Left ventricle myocardium inferior (tissue), 1 donor: ENCODE measurements around the gene TRMT61A. TPM values are rescaled to one million over a fixed set of nuclear protein-coding genes. Genes with fewer than 3 reads are reported as not detected.
A peak's percentile ranks its signal among the peaks of the same experiment; 100 is the strongest.

ENCODE experiments used
- DNase-seq: peaks from one replicate; pipeline ENCODE4 v3.0.0-alpha.2; 2020
- H3K27ac ChIP-seq: fragments of 200-600 bp; replicated peaks from 2 replicates; pipeline ENCODE4 v1.8.0; 2021
- H3K27me3 ChIP-seq: fragments of 200-600 bp; 2 replicates; pipeline ENCODE4 v1.8.0; 2021; ENCODE audit warnings: low read depth
- H3K36me3 ChIP-seq: fragments of 200-600 bp; 2 replicates; pipeline ENCODE4 v1.8.0; 2021
- H3K4me1 ChIP-seq: fragments of 200-600 bp; 2 replicates; pipeline ENCODE4 v1.8.0; 2021
- H3K4me3 ChIP-seq: fragments of 200-600 bp; 2 replicates; pipeline ENCODE4 v1.8.0; 2021; ENCODE audit warnings: mild to moderate bottlenecking, moderate library complexity
- H3K9me3 ChIP-seq: fragments of 200-600 bp; replicated peaks from 2 replicates; pipeline ENCODE4 v1.8.0; 2021
- intact Hi-C: fragments of 100-400 bp; cut with micrococcal nuclease; formaldehyde crosslinking; loops from one replicate; pipeline ENCODE4 v1.11.0; 2022
- total RNA-seq: library from RNA; stranded (reverse); fragmentation: NEBNext Ultra II Directional; extraction: Animal tissue kit (Norgen Biotek cat#: 25700); gene quantifications from one replicate; pipeline ENCODE4 v1.2.1, GENCODE V29; 2021
- TF ChIP-seq, protein P1 (sequence below): fragments of 200-600 bp; IDR thresholded peaks from 2 replicates; pipeline ENCODE4 v1.8.0; 2021; ENCODE audit warnings: antibody characterized with exemption, mild to moderate bottlenecking, borderline replicate concordance
- donor health status: DM: no; HTN: yes; CAD: no; lungs with severe emphysema.

TRMT61A gene
- total RNA-seq, 1 donor from 2014 or later = 5.9 TPM

GRCh38 chr14:103502877-103503276 is 26.1 kb upstream of the TRMT61A start:
- Histone ChIP-seq H3K27me3 (no peaks in the 10 kb centered on the region), H3K27ac (no peak overlapping the region), H3K4me3 (no peak overlapping the region), H3K36me3 (peaks cover 81% of the 10 kb centered on the region), H3K4me1 (peaks cover 27% of the 10 kb centered on the region), H3K9me3 (no peaks in the 10 kb centered on the region)
- intact Hi-C loops = no loop called here
- no peak for DNase-seq
- TF ChIP-seq, protein P1, sequence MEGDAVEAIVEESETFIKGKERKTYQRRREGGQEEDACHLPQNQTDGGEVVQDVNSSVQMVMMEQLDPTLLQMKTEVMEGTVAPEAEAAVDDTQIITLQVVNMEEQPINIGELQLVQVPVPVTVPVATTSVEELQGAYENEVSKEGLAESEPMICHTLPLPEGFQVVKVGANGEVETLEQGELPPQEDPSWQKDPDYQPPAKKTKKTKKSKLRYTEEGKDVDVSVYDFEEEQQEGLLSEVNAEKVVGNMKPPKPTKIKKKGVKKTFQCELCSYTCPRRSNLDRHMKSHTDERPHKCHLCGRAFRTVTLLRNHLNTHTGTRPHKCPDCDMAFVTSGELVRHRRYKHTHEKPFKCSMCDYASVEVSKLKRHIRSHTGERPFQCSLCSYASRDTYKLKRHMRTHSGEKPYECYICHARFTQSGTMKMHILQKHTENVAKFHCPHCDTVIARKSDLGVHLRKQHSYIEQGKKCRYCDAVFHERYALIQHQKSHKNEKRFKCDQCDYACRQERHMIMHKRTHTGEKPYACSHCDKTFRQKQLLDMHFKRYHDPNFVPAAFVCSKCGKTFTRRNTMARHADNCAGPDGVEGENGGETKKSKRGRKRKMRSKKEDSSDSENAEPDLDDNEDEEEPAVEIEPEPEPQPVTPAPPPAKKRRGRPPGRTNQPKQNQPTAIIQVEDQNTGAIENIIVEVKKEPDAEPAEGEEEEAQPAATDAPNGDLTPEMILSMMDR = no peak

- Histone ChIP-seq H3K4me3 (no peak overlapping the region), H3K27me3 (no peaks in the 10 kb centered on the region), H3K9me3 (no peaks in the 10 kb centered on the region), H3K4me1 (peaks cover 27% of the 10 kb centered on the region), H3K36me3 (peaks cover 81% of the 10 kb centered on the region), H3K27ac (no peak overlapping the region)
- intact Hi-C loops = no loop called here
- TF ChIP-seq, protein P1 = no peak
- DNase-seq = no peak
Measured at GRCh38 chr14:103503296-103503695, 25.7 kb upstream of the TRMT61A start.

DNA sequence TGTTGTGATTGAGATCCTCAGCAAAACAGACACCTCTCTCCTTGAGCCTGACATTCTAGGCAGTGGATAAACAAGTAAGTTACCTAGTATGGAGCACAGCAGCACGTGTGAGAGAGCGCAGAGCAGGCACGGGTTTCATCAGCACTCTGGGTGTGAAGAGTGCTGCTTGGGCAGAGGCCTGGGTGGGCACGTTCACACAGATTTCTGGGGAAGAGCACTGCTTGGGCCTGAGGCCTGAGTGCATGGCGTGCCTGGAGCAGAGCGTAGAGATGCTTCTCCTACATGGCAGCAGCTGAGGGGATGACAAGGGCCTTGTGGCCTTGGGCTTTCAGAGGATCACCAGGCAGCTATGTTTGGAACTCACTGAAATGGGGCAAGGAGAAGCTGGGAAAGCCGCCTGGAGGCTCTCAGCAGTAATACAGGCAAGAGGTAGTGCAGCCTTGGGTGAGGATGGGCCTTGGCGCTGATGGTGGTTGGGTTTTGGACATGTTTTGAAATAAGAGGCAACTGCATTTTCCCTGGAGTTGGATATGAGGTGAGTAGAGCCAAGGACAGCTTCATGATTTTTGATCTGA is 23.9 kb upstream of the TRMT61A start:
- Histone ChIP-seq H3K4me3 (no peak overlapping the region), H3K36me3 (peaks cover 78% of the 10 kb centered on the region), H3K27me3 (no peaks in the 10 kb centered on the region), H3K4me1 (peaks cover 25% of the 10 kb centered on the region), H3K9me3 (no peaks in the 10 kb centered on the region), H3K27ac (peak overlapping the region; percentile 10)
- DNase-seq = no peak
- intact Hi-C loops = no loop called here
- TF ChIP-seq, protein P1 = no peak

GRCh38 chr14:103507751-103508150 is 21.2 kb upstream of the TRMT61A start:
- H3K27ac ChIP-seq = peak overlapping the region; percentile 45
- H3K9me3 ChIP-seq = no peaks in the 10 kb centered on the region
- TF ChIP-seq, protein P1 = no peak
- DNase-seq = no peak
- H3K4me1 ChIP-seq = peaks cover 16% of the 10 kb centered on the region
- H3K4me3 ChIP-seq = no peak overlapping the region
- intact Hi-C loops = no loop called here
- no peaks in the 10 kb centered on the region for H3K27me3 ChIP-seq
- peaks cover 73% of the 10 kb centered on the region for H3K36me3 ChIP-seq

DNA sequence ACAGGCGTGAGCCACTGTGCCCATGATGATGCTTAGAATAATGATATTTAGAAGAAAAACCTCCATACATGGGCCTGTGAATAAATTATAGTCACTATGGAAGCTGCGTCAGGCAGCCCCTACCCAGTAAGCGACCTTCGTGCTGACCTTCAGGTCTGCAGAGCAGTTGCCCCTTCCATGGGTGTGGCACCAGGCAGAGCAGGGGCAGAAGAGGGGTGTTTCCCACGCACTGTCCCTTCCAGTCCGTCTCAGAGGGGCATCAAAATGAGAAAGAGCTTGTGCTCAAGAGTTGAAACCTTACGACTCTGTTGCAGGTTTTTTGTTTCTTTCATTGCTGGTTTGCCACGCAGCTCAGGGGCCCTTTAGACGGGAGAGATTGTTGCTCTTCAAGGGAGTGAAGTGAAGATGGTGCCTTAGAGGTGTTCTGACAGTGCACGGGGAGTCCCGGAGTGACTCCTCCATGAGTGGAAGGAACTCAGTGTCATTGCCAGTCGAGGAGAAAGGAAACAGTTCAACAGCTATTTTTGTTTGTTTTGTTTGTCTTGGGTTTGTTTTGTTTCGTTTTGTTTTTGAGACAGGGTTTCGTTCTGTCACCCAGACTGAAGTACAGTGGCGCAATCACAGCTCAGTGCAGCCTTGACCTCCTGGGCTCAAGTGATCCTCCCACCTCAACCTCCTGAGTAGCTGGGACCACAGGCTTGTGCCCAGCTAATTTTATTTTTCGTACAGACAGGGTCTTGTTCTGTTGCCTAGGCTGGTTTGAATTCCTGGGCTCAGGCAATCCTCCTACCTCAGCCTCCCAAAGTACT is 20.3 kb upstream of the TRMT61A start:
- Histone ChIP-seq H3K4me3 (no peak overlapping the region), H3K27me3 (no peaks in the 10 kb centered on the region), H3K27ac (peak overlapping the region; percentile 18), H3K36me3 (peaks cover 64% of the 10 kb centered on the region), H3K4me1 (peaks cover 26% of the 10 kb centered on the region), H3K9me3 (no peaks in the 10 kb centered on the region)
- intact Hi-C loops = no loop called here
- TF ChIP-seq, protein P1 = no peak
- no peak for DNase-seq
